HG02970 (cell line): ENCODE data around the gene KIF12.

Source experiments
- ATAC-seq: cut with Tn5 transposase; IDR thresholded peaks from one replicate; pipeline ENCODE4 v1.9.1; 2021; ENCODE audit warnings: mild to moderate bottlenecking, moderate library complexity, moderate number of reproducible peaks; ENCODE audit not compliant: unreplicated experiment, low FRiP score

KIF12 gene

DNA sequence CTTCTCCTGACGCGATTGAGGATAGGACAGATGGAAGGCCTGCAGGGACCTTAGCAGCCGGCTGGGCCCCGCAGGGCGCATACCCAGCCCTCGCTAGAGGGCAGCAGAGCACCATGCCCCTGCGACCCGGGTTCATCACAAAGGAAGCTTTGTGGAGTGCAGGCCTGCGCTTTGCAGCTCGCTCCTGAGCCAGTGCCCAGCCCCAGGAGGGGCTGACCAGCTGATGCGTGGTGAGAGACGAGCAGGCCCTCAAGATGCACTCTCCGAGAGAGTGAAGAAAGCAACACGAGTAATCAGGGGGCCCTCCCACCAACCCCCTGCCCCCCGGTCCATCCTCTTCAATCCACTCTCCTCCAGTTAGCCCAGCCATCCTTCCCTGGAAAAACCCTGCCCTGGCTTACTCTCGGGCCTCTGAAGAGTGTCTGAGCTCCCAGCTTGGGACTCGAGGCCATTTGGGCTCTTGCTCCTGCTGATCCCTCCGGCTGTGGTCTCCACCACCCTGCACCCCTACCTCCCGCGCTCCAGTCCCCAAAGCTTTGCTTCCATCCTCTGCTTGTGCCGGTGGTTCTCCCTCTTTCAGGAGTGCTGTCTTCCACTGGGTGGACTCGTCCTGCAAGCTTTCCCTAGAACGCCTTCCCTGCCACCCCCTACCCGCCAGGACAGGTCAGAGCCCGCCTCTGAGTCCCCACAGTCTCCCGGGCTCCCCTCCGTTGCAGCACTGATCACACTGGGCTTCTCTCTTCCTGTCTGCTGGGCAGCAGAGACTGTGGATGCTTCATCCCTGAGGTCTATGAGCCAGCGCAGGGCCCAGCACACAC, 9.1 kb upstream of the KIF12 start:
- ATAC-seq, result no peak

DNA sequence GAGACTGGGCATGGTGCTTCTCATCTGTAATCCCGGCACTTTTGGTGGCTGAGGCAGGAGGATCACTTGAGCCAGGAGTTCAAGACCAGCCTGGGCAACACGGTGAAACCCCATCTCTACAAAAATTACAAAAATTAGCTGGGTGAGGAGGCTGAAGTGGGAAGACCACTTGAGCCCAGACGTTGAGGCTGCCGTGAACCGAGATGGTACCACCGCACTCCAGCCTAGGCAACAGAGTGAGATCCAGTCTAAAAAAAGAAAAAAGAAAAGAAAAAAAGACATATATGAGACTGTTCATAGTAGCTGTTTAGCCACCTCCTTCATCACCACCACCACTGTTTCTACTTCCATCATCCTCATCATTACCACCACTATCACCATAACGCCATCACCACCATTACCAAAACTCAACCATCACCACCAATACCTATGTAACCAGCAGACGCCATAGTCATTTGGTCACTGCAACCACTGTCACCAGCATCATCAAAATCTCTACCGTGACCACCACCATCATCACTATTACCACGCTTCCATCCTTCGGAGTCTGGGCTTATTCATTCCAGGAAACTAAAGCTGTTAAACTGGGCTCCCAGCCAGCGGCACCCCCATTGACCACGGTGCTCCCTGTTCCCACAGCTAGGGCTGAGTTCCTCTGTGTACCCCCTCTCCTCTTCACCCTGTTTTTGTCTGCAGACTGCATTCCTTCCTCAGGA, 8.4 kb upstream of the KIF12 start:
- ATAC-seq, result no peak

DNA sequence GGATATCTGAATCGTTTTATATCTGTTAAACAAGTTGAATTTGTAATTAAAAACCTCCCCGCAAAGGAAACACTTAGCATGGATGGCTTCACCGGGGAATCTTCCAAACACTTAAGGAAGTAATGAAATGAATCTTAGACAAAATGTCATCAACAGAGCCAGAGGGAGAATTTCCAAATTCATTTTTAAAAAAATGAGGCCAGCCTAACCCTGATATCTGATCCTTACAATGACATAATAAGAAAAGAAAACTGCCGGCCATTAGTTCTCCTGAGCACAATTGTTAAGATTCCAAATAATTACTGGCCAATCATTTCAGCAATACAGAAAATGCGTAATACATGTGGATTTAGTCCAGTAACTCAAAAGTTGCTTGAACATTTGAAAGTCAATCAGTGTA, 6.1 kb upstream of the KIF12 start:
- ATAC-seq, result no peak

DNA sequence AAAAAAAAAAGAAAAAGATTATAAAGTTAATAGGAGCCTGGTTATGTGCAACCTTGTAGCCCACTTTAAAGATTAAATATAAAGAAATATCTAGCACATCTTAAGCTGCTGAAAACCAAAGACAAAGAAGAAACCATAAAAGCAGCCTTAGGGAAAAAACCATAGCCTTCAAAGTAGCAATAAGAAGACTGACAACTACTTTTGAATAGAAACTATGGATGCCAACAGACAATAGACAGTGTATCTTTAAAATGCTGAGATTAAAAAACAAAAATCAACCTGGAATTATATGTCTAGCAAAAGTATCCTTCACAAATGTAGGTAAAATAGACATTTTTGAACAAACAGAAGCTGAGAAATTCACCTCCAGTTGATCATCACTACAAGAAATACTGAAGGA, 3.4 kb upstream of the KIF12 start:
- no peak for ATAC-seq

DNA sequence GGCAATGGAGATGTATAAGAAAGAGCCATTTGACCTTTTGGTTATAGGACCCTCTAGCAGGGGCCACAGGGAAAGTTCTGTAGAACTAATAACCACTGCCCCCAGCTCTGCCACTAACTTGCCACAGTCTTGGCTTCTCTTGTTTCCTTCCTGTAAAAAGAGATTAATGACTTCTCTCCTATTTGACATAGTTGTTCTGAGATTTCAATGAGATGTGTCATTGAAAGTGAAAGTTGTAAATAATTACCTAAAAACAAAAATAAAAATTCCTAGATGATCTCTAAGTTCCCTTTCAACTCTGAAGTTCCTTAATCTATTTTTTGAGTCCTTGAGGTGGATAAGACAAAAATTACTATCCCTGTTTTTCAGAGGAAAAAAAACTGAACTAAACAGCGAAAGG, 1.4 kb upstream of the KIF12 start:
- no peak for ATAC-seq

DNA sequence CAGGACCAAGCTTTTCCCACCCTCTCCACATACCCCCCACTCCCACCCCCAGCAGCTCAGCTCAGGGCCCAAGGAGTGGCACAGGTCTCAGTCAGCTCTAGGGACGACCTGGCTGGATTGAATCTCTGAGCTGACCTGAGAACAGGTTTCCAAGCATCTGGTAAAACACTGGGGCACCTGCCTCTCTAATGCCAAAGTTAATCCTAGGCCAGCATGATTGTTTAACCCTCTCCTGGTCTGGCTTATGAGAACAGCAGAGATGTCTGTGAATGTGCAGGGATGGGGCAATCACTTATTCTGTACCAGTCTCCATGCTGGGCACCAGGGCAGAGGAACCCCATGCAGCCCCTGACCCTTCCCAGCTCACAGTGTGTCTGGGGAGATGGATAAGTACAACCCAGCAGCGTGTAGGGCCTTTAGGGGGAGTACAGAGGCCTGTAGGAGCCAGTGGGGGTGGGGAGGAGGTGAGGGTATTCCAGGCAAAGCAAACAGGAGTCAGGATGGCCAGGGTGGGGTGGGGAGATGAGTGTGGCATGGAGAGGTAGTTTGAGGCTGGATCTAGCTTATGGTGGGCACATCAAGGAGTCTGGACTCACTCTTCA, 678 bp upstream of the KIF12 start:
- ATAC-seq, result no peak

DNA sequence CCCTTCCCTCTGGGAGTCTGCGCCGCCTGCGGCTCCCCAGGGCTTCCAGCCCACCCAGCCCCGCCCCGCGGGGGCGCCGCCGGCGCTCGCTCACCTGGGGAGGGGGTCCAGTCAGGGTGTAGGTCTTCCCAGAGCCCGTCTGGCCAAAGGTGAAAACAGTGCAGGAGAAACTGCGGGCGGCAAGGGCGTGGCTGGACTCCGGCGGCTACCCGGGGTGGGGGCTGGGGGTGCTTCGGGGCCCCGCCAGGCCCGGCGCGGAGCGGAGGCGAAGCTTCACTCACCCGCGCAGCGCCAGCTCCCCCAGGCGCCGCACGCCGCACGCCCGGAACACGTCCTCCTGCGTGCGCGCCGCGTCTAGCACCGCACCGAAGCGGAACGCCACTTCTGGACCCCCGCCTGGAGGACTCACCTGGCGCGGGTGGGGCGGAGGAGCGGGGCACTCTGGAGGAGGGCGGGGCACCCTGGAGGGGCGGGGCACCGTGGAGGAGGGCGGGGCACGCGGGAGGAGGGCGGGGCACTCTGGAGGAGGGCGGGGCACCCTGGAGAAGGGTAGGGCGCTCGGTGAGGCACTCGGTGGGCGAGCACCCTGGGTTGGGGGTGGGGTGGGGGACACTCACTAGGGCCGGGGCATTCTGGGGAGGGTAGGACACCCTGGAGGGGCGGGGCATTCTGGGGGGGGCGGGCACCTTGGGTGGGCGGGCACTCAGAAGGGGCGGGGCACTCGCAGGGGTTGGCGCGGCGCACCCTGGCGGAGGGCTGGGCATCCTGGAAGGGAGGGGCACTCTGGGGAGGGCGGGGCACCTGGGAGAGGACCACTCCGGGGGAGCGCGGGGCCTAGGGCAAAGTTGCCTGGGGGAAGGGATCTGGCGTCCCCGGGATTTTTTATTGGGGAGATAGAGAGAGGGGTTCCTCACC, 814 bp downstream of the KIF12 start:
- no peak for ATAC-seq

DNA sequence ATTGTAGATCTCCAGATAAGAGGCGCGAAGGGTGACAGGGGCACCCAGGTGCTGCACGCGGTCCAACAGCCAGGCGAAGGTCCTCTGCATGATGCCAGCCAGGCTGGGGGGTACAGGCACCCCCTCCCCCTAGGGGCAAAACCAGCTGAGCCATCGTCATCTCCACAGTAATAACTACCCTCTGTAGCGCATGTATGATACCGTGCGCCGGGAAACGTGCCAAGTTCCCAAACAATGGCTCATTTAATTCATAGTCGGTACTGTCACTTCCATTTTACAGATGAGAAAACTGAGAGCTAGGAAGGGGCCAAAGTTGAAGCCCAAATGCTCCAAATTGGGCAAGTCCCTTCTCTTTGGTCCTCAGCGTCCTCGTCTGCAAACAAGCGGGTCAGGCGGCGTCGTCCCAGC, 1.5 kb downstream of the KIF12 start:
- no peak for ATAC-seq

DNA sequence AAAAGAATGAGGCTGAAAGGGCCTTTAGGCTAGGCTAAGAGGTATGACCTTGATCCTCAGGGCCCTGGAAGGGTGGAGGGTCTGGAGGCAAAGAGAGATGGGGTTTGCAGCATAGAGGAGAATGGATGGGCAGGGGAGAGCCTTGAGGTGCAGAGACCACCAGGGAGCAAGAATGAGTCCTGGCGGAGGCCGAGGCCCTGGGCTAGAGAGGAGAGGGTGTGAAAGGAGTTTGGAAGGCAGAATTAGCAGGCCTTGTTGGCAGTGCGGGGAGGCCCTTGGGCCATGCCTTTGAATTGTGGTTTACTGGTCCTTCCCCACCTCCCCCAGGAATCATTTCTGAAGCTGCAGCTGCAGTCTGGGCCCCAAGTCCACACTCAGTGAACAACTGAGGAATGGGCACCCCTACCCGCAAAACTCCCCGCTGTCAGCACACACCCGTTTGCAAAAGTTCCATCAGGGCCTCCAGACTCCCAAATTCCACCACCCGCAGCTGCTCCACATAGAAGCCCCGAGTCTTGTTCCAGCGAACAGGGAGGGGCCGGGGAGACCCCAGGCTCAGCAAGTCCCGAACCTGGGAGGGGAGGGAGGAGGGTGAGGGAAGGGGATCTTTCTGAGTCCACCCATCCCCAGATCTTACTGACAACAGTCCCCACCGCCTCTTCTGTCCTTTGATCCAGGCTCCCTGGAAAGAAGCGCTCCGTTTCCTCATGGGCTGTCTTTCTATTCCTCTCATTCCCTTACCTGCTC, 2.1 kb downstream of the KIF12 start:
- no peak for ATAC-seq

DNA sequence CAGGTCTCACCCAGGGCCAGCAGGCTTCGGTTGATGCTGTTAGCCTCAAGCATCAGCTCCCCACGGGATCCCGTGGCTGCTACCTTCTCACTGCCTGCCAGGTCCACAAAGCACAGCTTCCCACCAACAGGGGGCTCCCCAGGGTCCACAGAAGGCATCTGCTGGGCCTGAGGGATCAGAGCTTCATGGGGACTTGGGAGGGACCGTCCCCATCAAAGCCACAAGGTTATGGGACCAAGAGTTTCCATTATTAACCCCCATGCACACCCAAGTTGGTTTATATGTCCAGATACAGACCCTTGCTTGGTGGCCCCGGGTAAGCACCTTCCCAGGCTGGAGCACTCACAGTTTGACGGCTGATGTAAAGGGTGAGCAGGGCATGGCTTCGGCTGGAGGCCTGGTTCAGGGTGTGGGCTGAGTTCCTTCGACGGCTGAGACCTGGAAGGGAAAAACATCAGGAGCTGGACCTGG, 3.0 kb downstream of the KIF12 start:
- no peak for ATAC-seq

DNA sequence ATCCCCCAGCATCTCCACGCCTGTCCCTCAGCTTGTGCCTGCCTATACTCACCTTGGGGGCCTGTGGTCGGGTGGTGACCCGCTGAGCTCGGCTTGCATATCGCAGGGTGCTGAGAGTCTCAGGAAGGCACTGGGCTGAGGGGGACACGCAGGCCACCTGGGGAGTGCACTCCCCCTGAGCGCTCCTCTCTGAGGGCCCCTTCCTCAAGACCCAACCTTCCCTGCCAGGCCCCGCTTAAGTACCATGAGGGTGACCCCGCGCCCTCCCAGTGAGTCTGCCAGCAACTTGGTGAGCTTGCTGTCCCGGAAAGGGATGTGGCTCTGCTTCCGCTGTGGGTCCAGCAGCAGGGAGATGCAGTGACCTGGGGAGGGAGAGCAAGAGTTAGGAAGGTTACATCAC, 4.1 kb downstream of the KIF12 start:
- no peak for ATAC-seq

DNA sequence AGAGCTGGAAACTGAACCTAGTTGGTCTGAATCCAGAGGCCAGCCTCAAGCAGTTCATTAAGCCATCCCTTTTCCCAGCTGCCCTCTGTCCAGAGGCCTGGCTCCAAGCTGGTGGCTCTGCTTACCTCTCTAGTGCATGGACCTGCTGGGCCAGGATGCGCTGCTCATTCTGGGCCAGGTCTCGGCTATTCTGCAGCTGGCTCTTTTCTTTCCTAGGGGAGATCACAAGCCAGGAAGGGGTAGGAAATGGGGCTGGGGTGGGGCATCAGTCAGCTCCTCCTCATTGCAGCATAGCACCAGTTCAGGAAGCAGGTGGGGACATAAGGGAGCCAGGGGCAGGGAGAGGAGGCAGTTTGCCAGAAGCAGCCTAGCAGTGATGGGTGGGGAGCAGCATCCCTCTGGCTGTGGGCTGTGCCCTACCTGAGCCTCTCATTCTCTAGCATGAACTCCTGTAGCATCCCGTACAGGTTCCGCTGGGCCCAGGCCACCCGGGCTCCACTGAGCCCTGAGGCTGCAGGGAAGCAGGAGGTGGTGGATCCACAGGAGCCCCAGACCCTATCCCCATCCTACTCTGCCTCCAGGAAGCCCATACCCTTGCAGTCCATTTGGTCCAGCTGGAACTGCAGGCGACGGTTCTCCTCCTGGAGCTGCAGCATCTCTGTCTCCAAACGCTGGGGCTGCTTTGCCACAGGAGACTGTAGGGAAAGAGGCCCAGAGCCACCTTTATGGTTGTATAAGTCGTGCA, 5.2 kb downstream of the KIF12 start:
- no peak for ATAC-seq

DNA sequence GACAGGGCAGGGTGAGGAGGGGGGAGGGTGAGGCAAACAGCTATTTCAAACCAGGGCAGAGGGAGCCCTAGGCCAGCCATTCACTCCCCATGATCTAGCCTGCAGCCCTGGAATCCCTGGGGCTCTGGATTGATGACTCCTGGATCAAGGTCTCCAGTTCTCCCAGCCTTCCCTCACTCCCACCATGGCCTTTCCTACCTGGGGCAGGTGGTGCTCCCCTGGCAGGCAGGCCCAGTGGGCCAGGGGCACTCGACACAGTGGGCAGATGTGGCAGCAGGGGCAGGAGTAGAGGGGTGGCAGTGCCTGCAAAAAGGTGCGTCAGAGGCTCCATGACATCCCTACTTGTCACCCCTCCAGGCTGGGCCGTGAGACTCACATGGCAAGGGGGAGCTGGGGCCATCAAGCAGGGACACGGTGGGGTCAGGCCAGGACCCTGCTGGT, 6.0 kb downstream of the KIF12 start:
- no peak for ATAC-seq

DNA sequence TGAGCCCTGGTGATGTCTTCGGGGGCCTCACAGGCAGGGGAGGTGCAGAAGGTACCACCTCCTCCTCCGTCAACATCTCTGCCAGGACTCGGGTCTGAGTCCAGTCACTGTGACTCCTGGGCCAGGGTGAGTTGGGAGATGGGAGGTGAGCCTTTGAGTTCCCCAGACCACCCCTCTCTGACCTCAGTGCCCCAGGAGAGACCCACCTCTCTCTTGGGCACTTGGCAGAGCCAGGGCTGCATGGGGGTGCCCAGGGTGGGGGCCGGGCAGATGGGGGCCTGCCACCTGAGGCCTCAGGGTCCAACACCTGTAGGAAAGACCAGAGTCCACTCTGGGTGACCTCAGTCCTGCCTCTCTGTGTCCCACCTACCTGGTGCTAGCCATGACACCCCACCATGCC, 6.8 kb downstream of the KIF12 start:
- no peak for ATAC-seq

DNA sequence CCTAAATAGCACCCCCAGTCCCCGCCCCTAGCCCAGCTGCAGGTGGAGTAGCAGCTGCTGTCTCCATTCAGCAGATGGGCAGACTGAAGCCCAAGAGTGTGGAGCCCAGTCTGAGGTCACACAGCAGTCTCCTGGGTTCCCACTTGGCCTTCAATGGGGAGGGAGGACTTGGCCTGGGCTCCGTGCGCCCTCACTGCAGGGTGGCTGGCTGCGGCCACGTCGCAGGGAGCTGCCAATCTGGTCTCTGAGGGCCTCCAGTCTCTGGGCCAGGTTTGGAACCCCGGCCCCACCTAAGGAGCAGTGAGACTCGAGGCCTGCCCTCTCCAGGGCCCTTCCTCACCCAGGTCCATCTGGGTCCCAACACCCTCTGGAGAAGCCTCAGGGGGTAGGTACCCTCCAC, 7.4 kb downstream of the KIF12 start:
- no peak for ATAC-seq

DNA sequence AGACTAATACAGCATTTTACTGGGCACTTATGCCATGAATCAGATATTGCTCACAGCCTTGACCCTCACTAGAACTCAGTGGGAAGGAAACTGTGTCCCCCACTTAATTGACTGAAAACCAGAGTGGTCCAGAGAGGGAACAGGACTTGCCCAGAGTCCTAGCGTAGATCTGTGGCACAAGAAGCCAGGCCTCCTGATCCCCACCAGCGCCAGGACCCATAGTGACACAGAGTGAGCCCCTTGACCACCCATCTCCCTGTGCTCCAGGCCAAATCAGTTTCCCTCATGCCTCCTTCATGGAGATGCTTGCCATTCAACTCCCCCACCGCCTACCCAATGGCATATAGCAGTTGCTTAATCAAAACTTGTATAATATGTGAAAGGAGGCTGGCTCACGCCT, 8.3 kb downstream of the KIF12 start:
- no peak for ATAC-seq

DNA sequence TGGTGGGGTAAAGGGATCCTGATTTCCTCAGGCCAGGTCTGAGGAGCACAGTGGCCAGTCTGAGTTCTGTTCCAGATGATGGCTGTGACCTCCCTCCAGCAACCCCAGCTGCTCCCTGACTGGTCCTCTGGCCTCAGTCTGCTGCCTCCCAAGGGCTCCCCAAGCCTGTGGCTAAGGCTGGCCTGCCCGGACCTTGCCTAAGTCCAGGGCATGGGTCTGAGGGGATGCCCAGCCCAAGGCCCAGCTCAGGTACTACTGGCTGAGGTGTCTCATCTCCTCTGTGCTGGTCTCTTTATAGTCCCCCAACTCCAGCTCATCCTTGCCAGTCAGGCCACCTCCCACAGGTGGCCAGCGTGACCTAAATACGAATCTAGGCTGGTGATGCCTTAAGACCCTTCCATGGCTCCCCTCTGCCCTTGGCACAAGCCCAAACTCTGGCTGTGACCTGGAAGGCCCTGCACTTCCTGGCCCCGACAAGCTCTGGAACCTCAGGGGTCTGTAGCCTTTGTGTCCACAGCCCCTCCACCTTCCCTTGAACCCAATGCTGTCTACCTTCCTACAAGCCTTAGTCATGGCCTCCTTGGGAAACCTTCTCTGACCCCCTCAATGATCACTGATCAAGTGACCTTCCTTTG, 9.8 kb downstream of the KIF12 start:
- ATAC-seq, result no peak

DNA sequence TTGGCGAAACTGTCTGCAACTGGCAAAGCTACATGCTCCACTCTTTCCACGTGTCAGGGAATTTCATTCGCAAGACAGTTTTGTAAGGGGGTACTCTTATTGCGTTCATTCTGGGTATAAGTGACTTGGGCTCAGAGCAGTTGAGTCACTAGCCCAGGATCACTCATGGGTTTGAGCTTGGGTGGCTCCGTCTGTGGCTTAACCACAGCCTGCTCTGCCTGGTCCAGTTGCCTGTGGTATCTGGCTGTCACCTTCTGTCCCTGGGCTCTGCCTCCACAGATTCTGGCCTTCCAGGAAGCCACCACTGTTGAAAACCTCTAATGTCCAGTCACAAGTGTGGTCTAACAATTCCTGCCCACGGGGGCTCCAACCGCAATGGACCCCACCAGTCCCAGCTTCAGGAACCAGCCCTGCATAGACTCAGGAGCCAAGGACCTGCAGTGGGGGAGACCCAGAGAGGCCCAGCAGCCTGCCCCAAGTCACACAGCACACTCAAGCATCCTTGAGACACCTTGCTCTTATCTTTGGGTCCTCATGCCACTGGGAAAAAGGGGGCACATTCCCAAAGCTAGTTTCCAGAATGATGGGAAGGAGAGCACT, 10.4 kb downstream of the KIF12 start:
- no peak for ATAC-seq
